ENCODE data around the gene DRAXIN.

The DRAXIN gene

GRCh38 chr1:11766429-11766776, 74.9 kb downstream of the DRAXIN start:
- no peak for DNase-seq

GRCh38 chr1:11767922-11768704, 76.6 kb downstream of the DRAXIN start:
- no peak for DNase-seq

- no peak for DNase-seq
Observed at GRCh38 chr1:11768821-11769220, 77.3 kb downstream of the DRAXIN start.

- no peak for DNase-seq
Observed at GRCh38 chr1:11769274-11769673, 77.8 kb downstream of the DRAXIN start.

GRCh38 chr1:11770011-11770410, 78.5 kb downstream of the DRAXIN start:
- no peak for DNase-seq

- no peak for DNase-seq
Observed at GRCh38 chr1:11771481-11772043, 80.1 kb downstream of the DRAXIN start.

GRCh38 chr1:11772458-11772857, 80.9 kb downstream of the DRAXIN start:
- DNase-seq, result no peak

GRCh38 chr1:11774753-11775152, 83.2 kb downstream of the DRAXIN start:
- no peak for DNase-seq
